ENCODE data around the gene CEP170B.

The CEP170B gene

DNA sequence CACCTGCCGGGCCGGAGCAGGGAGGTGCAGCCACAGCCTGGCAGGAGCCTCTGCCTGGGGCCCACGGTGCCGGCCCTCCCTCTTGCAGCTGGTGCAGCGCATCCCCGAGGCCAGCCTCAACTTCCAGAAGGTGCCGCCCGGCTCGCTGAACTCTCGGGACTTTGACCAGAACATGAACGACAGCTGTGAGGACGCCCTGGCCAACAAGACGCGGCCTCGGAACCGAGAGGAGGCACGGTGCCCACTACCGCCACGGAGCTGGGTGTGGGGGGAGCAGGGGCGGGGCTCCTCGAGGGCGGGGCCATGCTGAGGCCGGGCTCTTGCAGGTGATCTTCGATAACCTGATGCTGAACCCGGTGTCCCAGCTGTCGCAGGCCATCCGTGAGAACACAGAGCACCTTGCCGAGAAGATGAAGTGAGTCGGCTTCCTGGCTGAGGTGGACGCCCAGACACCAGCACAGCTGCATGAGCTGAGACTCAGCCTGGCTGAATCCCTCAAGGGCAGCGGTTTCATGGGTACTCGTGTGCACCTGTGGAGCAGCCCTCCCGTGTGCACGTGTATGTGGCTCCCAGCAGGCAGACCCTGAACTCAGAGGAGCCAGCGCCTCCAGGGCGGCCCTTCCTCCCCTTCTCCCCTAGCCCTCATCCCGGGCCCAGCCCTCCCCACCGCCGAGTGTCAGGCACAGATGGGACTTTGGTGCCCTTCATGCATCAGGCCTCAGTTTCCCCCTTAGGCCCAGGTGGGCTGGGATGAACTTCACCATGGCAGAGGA, 28.6 kb downstream of the CEP170B start:
- DNase-seq (ENCODE audit: low read depth, low spot score): no peak
- CTCF ChIA-PET: interaction anchor here (2.0 to 4.8 kb wide), 5 partner anchors 18 to 193 kb away, joined by 6 to 59 read pairs (median 27); no protein-coding TSS in a partner anchor
- POLR2A ChIA-PET: no interaction called here
- TF ChIP-seq, protein P1, sequence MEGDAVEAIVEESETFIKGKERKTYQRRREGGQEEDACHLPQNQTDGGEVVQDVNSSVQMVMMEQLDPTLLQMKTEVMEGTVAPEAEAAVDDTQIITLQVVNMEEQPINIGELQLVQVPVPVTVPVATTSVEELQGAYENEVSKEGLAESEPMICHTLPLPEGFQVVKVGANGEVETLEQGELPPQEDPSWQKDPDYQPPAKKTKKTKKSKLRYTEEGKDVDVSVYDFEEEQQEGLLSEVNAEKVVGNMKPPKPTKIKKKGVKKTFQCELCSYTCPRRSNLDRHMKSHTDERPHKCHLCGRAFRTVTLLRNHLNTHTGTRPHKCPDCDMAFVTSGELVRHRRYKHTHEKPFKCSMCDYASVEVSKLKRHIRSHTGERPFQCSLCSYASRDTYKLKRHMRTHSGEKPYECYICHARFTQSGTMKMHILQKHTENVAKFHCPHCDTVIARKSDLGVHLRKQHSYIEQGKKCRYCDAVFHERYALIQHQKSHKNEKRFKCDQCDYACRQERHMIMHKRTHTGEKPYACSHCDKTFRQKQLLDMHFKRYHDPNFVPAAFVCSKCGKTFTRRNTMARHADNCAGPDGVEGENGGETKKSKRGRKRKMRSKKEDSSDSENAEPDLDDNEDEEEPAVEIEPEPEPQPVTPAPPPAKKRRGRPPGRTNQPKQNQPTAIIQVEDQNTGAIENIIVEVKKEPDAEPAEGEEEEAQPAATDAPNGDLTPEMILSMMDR (IDR thresholded peaks at IDR 0.05; ENCODE audit: insufficient read depth, low read length, missing control alignments): no peak
- H3K4me3 ChIP-seq (ENCODE audit: low read depth, low read length): no peak overlapping the region

DNA sequence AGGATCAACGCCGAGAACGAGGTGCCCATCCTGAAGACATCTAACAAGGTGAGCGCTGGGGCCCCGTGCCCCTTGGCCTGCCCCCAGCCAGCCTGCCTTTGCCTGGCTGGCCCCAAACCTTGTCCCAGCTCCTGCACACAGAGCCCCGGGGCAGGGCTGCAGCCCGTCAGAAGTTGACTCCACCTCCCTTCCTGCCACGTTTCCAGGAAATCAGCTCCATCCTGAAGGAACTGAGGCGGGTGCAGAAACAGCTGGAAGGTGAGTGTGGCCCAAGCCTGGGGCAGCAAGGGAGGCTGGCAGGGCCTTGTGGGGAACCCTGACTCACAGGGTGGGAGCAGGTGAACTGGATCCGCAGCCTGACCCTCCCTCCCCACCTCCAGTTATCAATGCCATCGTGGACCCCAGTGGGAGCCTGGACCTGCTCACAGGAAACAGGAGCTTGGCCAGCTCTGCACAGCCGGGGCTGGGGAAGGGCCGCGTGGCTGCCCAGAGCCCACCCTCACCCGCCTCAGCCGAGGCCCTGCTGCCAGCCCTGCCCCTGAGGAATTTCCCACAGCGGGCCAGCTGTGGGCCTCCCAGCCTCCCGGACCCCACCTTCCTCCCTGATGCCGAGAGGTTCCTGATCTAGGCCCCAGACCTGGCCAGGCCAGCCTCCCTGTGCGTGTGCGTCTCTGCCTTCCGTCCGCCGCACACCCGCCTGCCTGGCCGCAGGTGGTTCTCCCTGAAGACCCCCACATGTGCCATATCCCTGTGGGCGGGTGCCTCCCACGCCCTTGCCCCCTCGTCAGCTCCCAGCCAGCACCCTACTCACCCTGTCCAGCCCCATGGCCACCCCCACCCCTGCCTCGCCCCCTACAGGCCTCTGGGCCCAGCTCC, 29.5 kb downstream of the CEP170B start:
- POLR2A ChIA-PET: no interaction called here

DNA sequence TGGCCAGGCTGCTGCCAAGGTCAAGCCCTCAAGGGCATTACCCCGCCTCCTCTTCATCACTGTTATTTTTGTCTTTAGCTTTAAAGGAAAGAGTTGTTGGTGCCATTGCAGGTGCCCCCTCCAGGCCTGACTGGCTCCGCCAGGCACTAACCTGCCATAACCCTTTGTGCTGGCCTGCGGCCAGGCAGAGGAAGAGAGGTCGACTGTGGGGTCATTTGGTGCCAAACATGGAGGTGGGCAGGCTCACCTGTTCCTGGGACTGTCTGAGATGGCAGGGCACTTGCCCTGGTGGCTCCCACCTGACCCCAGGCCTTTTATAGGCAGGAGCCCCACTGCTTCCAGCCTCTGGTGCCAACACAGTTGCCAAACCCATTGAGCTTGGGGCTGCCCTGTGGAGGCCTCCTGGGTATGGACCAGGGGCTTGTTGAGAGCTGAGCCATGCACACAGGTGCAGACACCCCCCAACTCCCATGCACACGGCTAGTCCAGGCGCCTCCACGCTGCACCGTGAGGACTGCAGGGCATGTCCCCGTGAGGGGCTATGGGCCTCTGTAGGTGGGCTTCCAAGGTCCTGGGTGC, 30.2 kb downstream of the CEP170B start:
- TF ChIP-seq, protein P1 (IDR thresholded peaks at IDR 0.05; ENCODE audit: insufficient read depth, low read length, missing control alignments): no peak
- DNase-seq (ENCODE audit: low read depth, low spot score): no peak
- no peak overlapping the region for H3K4me3 ChIP-seq (ENCODE audit: low read depth, low read length)
- CTCF ChIA-PET: interaction anchor here (0.8 to 4.8 kb wide), 19 partner anchors 8 to 191 kb away, joined by 3 to 59 read pairs (median 6); partner anchors contain the start of gene CLBA1
- POLR2A ChIA-PET: no interaction called here

More for the DNA sequence above, 29.5 kb downstream of the CEP170B start:
- CTCF ChIA-PET: interaction anchor here (0.9 to 4.8 kb wide), 8 partner anchors 18 to 192 kb away, joined by 3 to 59 read pairs (median 12); no protein-coding TSS in a partner anchor
- no peak overlapping the region for H3K4me3 ChIP-seq (ENCODE audit: low read depth, low read length)
- TF ChIP-seq, protein P1 (IDR thresholded peaks at IDR 0.05; ENCODE audit: insufficient read depth, low read length, missing control alignments): no peak
- no peak for DNase-seq (ENCODE audit: low read depth, low spot score)

DNA sequence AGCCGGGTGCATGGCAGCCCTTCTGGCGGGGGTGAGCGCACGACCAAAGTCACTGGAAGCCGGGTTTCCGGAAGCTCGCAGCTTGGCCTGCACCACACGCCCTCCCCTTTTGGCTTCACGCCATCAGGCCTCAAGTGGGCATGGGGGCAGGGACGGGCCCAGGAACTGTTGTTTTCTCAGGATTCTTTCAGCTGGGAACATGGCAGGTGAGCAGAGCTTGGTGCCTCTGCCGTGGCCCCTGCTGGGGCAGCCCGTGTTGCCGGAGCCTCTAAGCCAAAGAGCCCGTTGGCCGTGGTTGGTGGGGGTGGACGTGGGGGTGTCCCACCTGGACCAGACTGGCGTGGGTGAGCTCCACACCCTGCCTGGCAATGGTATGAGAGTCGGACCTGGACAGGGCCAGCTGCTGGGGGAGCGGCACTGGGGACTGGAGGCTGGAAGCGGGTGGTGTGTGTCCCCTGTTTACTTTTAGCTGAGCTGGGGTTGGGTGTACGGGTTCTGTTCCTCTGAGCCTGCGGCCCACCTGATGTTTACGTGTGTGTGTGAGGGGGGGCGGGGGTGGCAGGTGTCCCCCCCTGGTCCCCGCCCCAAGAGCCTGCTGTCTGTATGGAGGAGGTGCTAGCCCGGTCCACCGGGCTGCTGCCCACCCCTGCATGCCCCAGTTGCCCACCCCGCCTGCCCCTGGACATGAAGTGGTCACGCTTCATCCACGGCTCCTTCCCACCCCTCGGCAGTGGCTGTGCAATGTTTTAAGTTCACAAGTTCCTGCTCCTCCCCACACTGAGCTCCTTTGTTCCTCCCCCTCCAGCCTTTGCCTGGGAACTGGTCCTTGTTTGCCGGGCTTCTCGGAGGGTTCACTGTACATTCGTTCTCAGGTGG, 31.0 kb downstream of the CEP170B start:
- H3K4me3 ChIP-seq (ENCODE audit: low read depth, low read length): no peak overlapping the region
- no peak for DNase-seq (ENCODE audit: low read depth, low spot score)
- POLR2A ChIA-PET: no interaction called here

More for the DNA sequence above, 31.0 kb downstream of the CEP170B start:
- CTCF ChIA-PET: interaction anchor here (0.6 to 4.8 kb wide), 29 partner anchors 9 to 190 kb away, joined by 3 to 59 read pairs (median 4); partner anchors contain the start of gene CLBA1
- TF ChIP-seq, protein P1 (IDR thresholded peaks at IDR 0.05; ENCODE audit: insufficient read depth, low read length, missing control alignments): no peak

Measured in AG04449 (cell line).